Stimulated activated naive CD8-positive, alpha-beta T cell treated with anti-CD3 and anti-CD28 coated beads, Interleukin-15, Interleukin-2, amounts not matched to agents 100 ng/mL and 50 ng/mL, for 24 hours (primary cell): Measurements from ENCODE around the gene SLC2A6.

ENCODE experiments used
- H3K27ac Mint-ChIP-seq: one replicate; pipeline ENCODE4 v1.8.0; 2021; ENCODE audit warnings: mild to moderate bottlenecking, mixed read lengths
- H3K27me3 Mint-ChIP-seq: one replicate; pipeline ENCODE4 v1.8.0; 2021; ENCODE audit warnings: mixed read lengths
- H3K36me3 Mint-ChIP-seq: one replicate; pipeline ENCODE4 v1.8.0; 2021; ENCODE audit warnings: low read depth, mixed read lengths
- H3K4me1 Mint-ChIP-seq: one replicate; pipeline ENCODE4 v1.8.0; 2021; ENCODE audit warnings: low read depth, mixed read lengths
- H3K4me3 Mint-ChIP-seq: one replicate; pipeline ENCODE4 v1.8.0; 2021; ENCODE audit warnings: mild to moderate bottlenecking, mixed read lengths
- H3K9me3 Mint-ChIP-seq: one replicate; pipeline ENCODE4 v1.8.0; 2021; ENCODE audit warnings: mixed read lengths

SLC2A6 gene

GRCh38 chr9:133518706-133519449 is 40.0 kb upstream of the SLC2A6 start:
- no peak overlapping the region for H3K4me3 Mint-ChIP-seq
- H3K4me1 Mint-ChIP-seq: no peaks in the 10 kb centered on the region
- no peaks in the 10 kb centered on the region for H3K27me3 Mint-ChIP-seq
- no peaks in the 10 kb centered on the region for H3K36me3 Mint-ChIP-seq
- H3K9me3 Mint-ChIP-seq: no peaks in the 10 kb centered on the region
- no peak overlapping the region for H3K27ac Mint-ChIP-seq

GRCh38 chr9:133518200-133518599 is 39.3 kb upstream of the SLC2A6 start:
- no peak overlapping the region for H3K4me3 Mint-ChIP-seq
- no peaks in the 10 kb centered on the region for H3K27me3 Mint-ChIP-seq
- no peaks in the 10 kb centered on the region for H3K9me3 Mint-ChIP-seq
- no peak overlapping the region for H3K27ac Mint-ChIP-seq
- no peaks in the 10 kb centered on the region for H3K36me3 Mint-ChIP-seq
- no peaks in the 10 kb centered on the region for H3K4me1 Mint-ChIP-seq

GRCh38 chr9:133517711-133518110 is 38.8 kb upstream of the SLC2A6 start:
- Mint-ChIP-seq H3K27ac (no peak overlapping the region), H3K4me3 (no peak overlapping the region), H3K36me3 (no peaks in the 10 kb centered on the region)

GRCh38 chr9:133516961-133517350 is 38.1 kb upstream of the SLC2A6 start:
- H3K36me3 Mint-ChIP-seq: no peaks in the 10 kb centered on the region
- H3K4me1 Mint-ChIP-seq: no peaks in the 10 kb centered on the region
- H3K27ac Mint-ChIP-seq: no peak overlapping the region
- H3K4me3 Mint-ChIP-seq: no peak overlapping the region
- no peaks in the 10 kb centered on the region for H3K27me3 Mint-ChIP-seq
- H3K9me3 Mint-ChIP-seq: no peaks in the 10 kb centered on the region

More at GRCh38 chr9:133517711-133518110, 38.8 kb upstream of the SLC2A6 start:
- Mint-ChIP-seq H3K4me1 (no peaks in the 10 kb centered on the region), H3K27me3 (no peaks in the 10 kb centered on the region), H3K9me3 (no peaks in the 10 kb centered on the region)

- no peaks in the 10 kb centered on the region for H3K36me3 Mint-ChIP-seq
- no peak overlapping the region for H3K27ac Mint-ChIP-seq
- H3K4me1 Mint-ChIP-seq: no peaks in the 10 kb centered on the region
- no peaks in the 10 kb centered on the region for H3K9me3 Mint-ChIP-seq
- no peaks in the 10 kb centered on the region for H3K27me3 Mint-ChIP-seq
- no peak overlapping the region for H3K4me3 Mint-ChIP-seq
Observed at GRCh38 chr9:133516256-133516960, 37.5 kb upstream of the SLC2A6 start.

- Mint-ChIP-seq H3K36me3 (no peaks in the 10 kb centered on the region), H3K4me3 (no peak overlapping the region), H3K27ac (no peak overlapping the region), H3K9me3 (no peaks in the 10 kb centered on the region), H3K27me3 (no peaks in the 10 kb centered on the region), H3K4me1 (no peaks in the 10 kb centered on the region)
Observed at GRCh38 chr9:133515615-133516255, 36.8 kb upstream of the SLC2A6 start.

GRCh38 chr9:133515240-133515610 is 36.3 kb upstream of the SLC2A6 start:
- H3K9me3 Mint-ChIP-seq: no peaks in the 10 kb centered on the region
- no peaks in the 10 kb centered on the region for H3K4me1 Mint-ChIP-seq
- H3K4me3 Mint-ChIP-seq: no peak overlapping the region
- H3K36me3 Mint-ChIP-seq: no peaks in the 10 kb centered on the region
- H3K27me3 Mint-ChIP-seq: no peaks in the 10 kb centered on the region
- H3K27ac Mint-ChIP-seq: no peak overlapping the region

GRCh38 chr9:133514460-133515239 is 35.8 kb upstream of the SLC2A6 start:
- no peak overlapping the region for H3K4me3 Mint-ChIP-seq
- H3K9me3 Mint-ChIP-seq: no peaks in the 10 kb centered on the region
- H3K27ac Mint-ChIP-seq: no peak overlapping the region
- peaks cover 4% of the 10 kb centered on the region for H3K4me1 Mint-ChIP-seq
- H3K27me3 Mint-ChIP-seq: no peaks in the 10 kb centered on the region
- no peaks in the 10 kb centered on the region for H3K36me3 Mint-ChIP-seq

- Mint-ChIP-seq H3K27me3 (no peaks in the 10 kb centered on the region), H3K27ac (no peak overlapping the region), H3K9me3 (no peaks in the 10 kb centered on the region), H3K4me3 (no peak overlapping the region), H3K36me3 (no peaks in the 10 kb centered on the region), H3K4me1 (peaks cover 13% of the 10 kb centered on the region)
Observed at GRCh38 chr9:133513214-133514100, 34.6 kb upstream of the SLC2A6 start.

GRCh38 chr9:133512253-133513213 is 33.6 kb upstream of the SLC2A6 start:
- H3K4me3 Mint-ChIP-seq: no peak overlapping the region
- no peaks in the 10 kb centered on the region for H3K27me3 Mint-ChIP-seq
- H3K36me3 Mint-ChIP-seq: no peaks in the 10 kb centered on the region
- H3K27ac Mint-ChIP-seq: no peak overlapping the region
- H3K9me3 Mint-ChIP-seq: no peaks in the 10 kb centered on the region
- peaks cover 13% of the 10 kb centered on the region for H3K4me1 Mint-ChIP-seq

GRCh38 chr9:133511607-133512006 is 32.7 kb upstream of the SLC2A6 start:
- H3K27me3 Mint-ChIP-seq: no peaks in the 10 kb centered on the region
- H3K4me3 Mint-ChIP-seq: no peak overlapping the region
- H3K4me1 Mint-ChIP-seq: peaks cover 13% of the 10 kb centered on the region
- no peak overlapping the region for H3K27ac Mint-ChIP-seq
- no peaks in the 10 kb centered on the region for H3K36me3 Mint-ChIP-seq
- H3K9me3 Mint-ChIP-seq: no peaks in the 10 kb centered on the region

GRCh38 chr9:133510926-133511505 is 32.1 kb upstream of the SLC2A6 start:
- H3K4me1 Mint-ChIP-seq: peaks cover 13% of the 10 kb centered on the region
- no peak overlapping the region for H3K27ac Mint-ChIP-seq
- H3K9me3 Mint-ChIP-seq: no peaks in the 10 kb centered on the region
- no peaks in the 10 kb centered on the region for H3K36me3 Mint-ChIP-seq
- no peaks in the 10 kb centered on the region for H3K27me3 Mint-ChIP-seq
- no peak overlapping the region for H3K4me3 Mint-ChIP-seq
